Smooth muscle cell (in vitro differentiated cells): ENCODE results near the gene G6PC3. TPM values are rescaled to one million over a fixed set of nuclear protein-coding genes. Genes with fewer than 3 reads are reported as not detected.

ENCODE experiments used
- DNase-seq: peaks from one replicate; lab custom pipeline; 2025; ENCODE audit not compliant: unreplicated experiment; lab: John Stamatoyannopoulos, UW
- H2AFZ ChIP-seq: fragments of 200-600 bp; sonication (generic); 2 replicates; pipeline ENCODE4 v1.6.0; 2016; ENCODE audit warnings: antibody characterized with exemption, low read depth, mild to moderate bottlenecking
- H3F3A ChIP-seq: fragments of 200-600 bp; sonication (generic); 2 replicates; pipeline ENCODE4 v1.6.0; 2017; ENCODE audit warnings: antibody characterized with exemption, low read depth
- H3K27ac ChIP-seq: fragments of 200-600 bp; sonication (generic); 2 replicates; pipeline ENCODE4 v1.5.1; 2016; ENCODE audit warnings: low read depth, mild to moderate bottlenecking
- H3K27me3 ChIP-seq: fragments of 200-600 bp; sonication (generic); 2 replicates; pipeline ENCODE4 v1.6.1; 2016; ENCODE audit warnings: low read depth, mild to moderate bottlenecking
- H3K36me3 ChIP-seq: fragments of 200-600 bp; sonication (generic); 2 replicates; pipeline ENCODE4 v1.5.1; 2016; ENCODE audit warnings: low read depth
- H3K4me1 ChIP-seq: fragments of 200-600 bp; sonication (generic); 2 replicates; pipeline ENCODE4 v1.5.1; 2016; ENCODE audit warnings: low read depth
- H3K4me2 ChIP-seq: fragments of 200-600 bp; sonication (generic); 2 replicates; pipeline ENCODE4 v1.6.0; 2016; ENCODE audit warnings: mild to moderate bottlenecking
- H3K4me3 ChIP-seq: fragments of 200-600 bp; sonication (generic); 2 replicates; pipeline ENCODE4 v1.5.1; 2016; ENCODE audit warnings: mild to moderate bottlenecking
- H3K79me2 ChIP-seq: fragments of 200-600 bp; sonication (generic); 2 replicates; pipeline ENCODE4 v1.6.0; 2016; ENCODE audit warnings: low read depth, mild to moderate bottlenecking
- H3K9ac ChIP-seq: fragments of 200-600 bp; sonication (generic); 2 replicates; pipeline ENCODE4 v1.6.0; 2016; ENCODE audit warnings: low read depth
- H3K9me3 ChIP-seq: fragments of 200-600 bp; sonication (generic); replicated peaks from 2 replicates; pipeline ENCODE4 v1.5.1; 2016; ENCODE audit warnings: low read depth
- H4K20me1 ChIP-seq: fragments of 200-600 bp; sonication (generic); 2 replicates; pipeline ENCODE4 v1.6.0; 2016; ENCODE audit warnings: low read depth
- WGBS: methylation state at CpG from one replicate; pipeline ENCODE4 v1.1.7; 2016; ENCODE audit warnings: low lambda C conversion rate; 5-methylcytosine and 5-hydroxymethylcytosine counted together
- polyA plus RNA-seq: library from polyadenylated mRNA; unstranded; fragments of >200 nt; fragmentation: Nextera tagmentation; extraction: Ambion mirVana; gene quantifications from 2 replicates; pipeline ENCODE4 v1.2.1, GENCODE V29; 2016
- total RNA-seq: library from RNA; depleted of rRNA; stranded (reverse); fragments of >200 nt; gene quantifications from 2 replicates; pipeline ENCODE4 v1.2.3, GENCODE V29; 2014
- TF ChIP-seq, protein P1 (sequence below): fragments of 200-600 bp; sonication (generic); IDR thresholded peaks from 2 replicates; pipeline ENCODE4 v1.5.1; 2017; ENCODE audit warnings: borderline replicate concordance, mild to moderate bottlenecking, antibody characterized with exemption; ENCODE audit not compliant: insufficient read depth, poor library complexity, severe bottlenecking

The G6PC3 gene
- total and polyA plus RNA-seq, 2 experiments from 2014 or later: 40.2 to 103 TPM

DNA sequence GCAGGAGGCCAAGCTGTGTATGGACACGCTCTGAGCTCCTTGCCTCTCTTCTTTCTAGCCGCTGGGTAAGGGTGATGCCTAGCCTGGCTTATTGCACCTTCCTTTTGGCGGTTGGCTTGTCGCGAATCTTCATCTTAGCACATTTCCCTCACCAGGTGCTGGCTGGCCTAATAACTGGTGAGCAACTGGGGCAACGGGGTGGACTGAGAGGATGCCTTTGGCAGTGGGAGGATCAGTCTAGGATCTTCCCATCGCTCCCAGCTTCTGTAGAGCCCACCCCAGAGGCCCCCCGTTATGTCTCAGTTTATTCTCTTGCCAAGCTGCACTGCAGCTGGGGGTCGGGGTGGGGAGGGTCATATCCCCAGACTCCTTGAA, 4.4 kb downstream of the G6PC3 start:
- Histone ChIP-seq H3K4me2 (no peak overlapping the region), H3K4me1 (peaks cover 11% of the 10 kb centered on the region), H3K9me3 (no peaks in the 10 kb centered on the region), H3K9ac (no peak overlapping the region), H3K36me3 (no peaks in the 10 kb centered on the region), H3F3A (peaks cover 15% of the 10 kb centered on the region), H2AFZ (no peak overlapping the region), H3K27ac (no peak overlapping the region), H4K20me1 (no peaks in the 10 kb centered on the region), H3K27me3 (no peaks in the 10 kb centered on the region), H3K4me3 (no peak overlapping the region), H3K79me2 (peaks cover 23% of the 10 kb centered on the region)
- DNase-seq: no peak
- TF ChIP-seq, protein P1, sequence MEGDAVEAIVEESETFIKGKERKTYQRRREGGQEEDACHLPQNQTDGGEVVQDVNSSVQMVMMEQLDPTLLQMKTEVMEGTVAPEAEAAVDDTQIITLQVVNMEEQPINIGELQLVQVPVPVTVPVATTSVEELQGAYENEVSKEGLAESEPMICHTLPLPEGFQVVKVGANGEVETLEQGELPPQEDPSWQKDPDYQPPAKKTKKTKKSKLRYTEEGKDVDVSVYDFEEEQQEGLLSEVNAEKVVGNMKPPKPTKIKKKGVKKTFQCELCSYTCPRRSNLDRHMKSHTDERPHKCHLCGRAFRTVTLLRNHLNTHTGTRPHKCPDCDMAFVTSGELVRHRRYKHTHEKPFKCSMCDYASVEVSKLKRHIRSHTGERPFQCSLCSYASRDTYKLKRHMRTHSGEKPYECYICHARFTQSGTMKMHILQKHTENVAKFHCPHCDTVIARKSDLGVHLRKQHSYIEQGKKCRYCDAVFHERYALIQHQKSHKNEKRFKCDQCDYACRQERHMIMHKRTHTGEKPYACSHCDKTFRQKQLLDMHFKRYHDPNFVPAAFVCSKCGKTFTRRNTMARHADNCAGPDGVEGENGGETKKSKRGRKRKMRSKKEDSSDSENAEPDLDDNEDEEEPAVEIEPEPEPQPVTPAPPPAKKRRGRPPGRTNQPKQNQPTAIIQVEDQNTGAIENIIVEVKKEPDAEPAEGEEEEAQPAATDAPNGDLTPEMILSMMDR: no peak
- WGBS: 98% methylated on average over 9 of the region's 9 CpGs

DNA sequence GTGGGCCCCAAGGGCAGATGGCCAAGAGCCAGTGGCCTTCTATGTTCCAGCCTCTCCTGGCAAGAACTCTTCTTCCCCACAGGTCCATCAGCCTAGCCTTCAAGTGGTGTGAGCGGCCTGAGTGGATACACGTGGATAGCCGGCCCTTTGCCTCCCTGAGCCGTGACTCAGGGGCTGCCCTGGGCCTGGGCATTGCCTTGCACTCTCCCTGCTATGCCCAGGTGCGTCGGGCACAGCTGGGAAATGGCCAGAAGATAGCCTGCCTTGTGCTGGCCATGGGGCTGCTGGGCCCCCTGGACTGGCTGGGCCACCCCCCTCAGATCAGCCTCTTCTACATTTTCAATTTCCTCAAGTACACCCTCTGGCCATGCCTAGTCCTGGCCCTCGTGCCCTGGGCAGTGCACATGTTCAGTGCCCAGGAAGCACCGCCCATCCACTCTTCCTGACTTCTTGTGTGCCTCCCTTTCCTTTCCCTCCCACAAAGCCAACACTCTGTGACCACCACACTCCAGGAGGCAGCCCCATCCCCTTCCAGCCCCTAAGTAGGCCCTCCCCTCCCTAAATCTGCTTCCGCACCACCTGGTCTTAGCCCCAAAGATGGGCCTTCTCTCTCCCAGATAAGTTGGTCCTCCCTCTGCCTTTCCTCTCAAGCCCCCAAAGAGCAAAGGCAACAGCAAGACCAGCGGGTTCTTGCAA, 5.2 kb downstream of the G6PC3 start:
- peaks cover 23% of the 10 kb centered on the region for H3K79me2 ChIP-seq
- TF ChIP-seq, protein P1: no peak
- H3K4me3 ChIP-seq: no peak overlapping the region
- H3F3A ChIP-seq: peaks cover 11% of the 10 kb centered on the region
- peaks cover 8% of the 10 kb centered on the region for H3K4me1 ChIP-seq
- H2AFZ ChIP-seq: no peak overlapping the region
- H3K9me3 ChIP-seq: no peaks in the 10 kb centered on the region
- H3K27ac ChIP-seq: no peak overlapping the region
- WGBS: 98% methylated on average over 10 of the region's 10 CpGs
- H3K4me2 ChIP-seq: no peak overlapping the region
- H4K20me1 ChIP-seq: no peaks in the 10 kb centered on the region
- H3K36me3 ChIP-seq: no peaks in the 10 kb centered on the region
- no peaks in the 10 kb centered on the region for H3K27me3 ChIP-seq
- no peak overlapping the region for H3K9ac ChIP-seq
- DNase-seq: no peak

DNA sequence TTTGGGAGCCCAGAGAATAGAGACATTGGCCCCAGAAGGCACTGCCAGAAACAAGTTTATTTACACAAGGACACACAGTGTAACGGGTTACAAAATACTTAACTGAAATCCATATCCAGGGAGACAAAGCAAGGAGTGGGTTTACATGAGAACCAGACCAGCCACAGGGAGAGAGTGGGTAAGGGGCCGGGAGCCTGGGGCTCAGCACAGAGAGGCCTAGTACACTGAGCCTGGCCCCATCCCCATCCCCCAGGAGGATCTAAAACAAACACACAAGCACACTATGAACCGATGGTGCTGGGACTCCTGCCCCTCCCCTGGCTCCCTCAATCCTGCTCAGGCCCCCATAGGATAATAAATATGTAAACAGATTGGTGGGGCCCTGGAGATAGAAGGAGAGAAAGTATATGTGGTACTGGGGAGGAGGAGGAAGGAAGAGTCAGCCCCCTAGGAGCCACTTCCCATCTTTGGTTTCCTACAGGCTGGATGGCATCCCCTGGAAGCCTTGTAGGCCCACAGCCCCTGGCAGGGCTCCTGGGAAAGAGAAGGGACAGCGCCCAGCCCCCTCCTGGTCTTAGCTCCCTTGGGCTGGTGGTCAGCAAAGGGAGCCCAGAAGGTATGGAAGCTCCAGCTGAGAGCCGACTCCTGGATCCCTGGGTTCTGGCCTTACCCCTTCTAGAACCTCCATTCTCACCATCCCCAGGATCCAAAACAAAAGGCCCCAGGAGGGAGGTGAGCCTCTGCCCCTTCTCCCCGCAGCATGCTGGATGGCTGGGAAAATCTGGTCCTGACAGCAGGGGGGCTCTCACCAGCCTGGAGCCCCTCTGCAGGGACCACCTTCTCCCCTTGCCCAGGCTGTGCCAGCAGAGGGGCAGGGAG, 6.4 kb downstream of the G6PC3 start:
- no peaks in the 10 kb centered on the region for H3K9me3 ChIP-seq
- peaks cover 17% of the 10 kb centered on the region for H3K79me2 ChIP-seq
- H3K4me2 ChIP-seq: no peak overlapping the region
- WGBS: 78% methylated on average over 6 of the region's 6 CpGs
- no peaks in the 10 kb centered on the region for H3K27me3 ChIP-seq
- no peaks in the 10 kb centered on the region for H3K4me1 ChIP-seq
- no peak overlapping the region for H3K9ac ChIP-seq
- H4K20me1 ChIP-seq: no peaks in the 10 kb centered on the region
- peaks cover 2% of the 10 kb centered on the region for H3F3A ChIP-seq
- no peaks in the 10 kb centered on the region for H3K36me3 ChIP-seq
- TF ChIP-seq, protein P1: no peak
- no peak for DNase-seq
- H2AFZ ChIP-seq: no peak overlapping the region
- no peak overlapping the region for H3K4me3 ChIP-seq
- H3K27ac ChIP-seq: peak overlapping the region; percentile 28
